HL-60 (cell line): Measurements from ENCODE around the gene SMARCAD1.

Source experiments
- CTCF ChIP-seq: IDR thresholded peaks from one replicate; pipeline ENCODE4 v1.5.1; 2011; ENCODE audit warnings: low read length, control low read depth, inconsistent platforms; ENCODE audit not compliant: insufficient read depth
- GABPA ChIP-seq: IDR thresholded peaks from 2 replicates; pipeline ENCODE4 v1.6.1; 2012; ENCODE audit warnings: low read depth
- POLR2AphosphoS5 ChIP-seq: IDR thresholded peaks from 2 replicates; pipeline ENCODE4 v1.6.1; 2012; ENCODE audit warnings: low read depth
- REST ChIP-seq: IDR thresholded peaks from 2 replicates; pipeline ENCODE4 v1.6.1; 2012; ENCODE audit warnings: low read depth; ENCODE audit not compliant: insufficient replicate concordance
- SPI1 ChIP-seq: IDR thresholded peaks from 2 replicates; pipeline ENCODE4 v1.6.1; 2012; ENCODE audit warnings: low read depth, mild to moderate bottlenecking, borderline replicate concordance

GRCh38 chr4:94165256-94165655 is 42.4 kb upstream of the SMARCAD1 start:
- no peak for TF ChIP-seq GABPA
- no peak for TF ChIP-seq CTCF
- no peak for TF ChIP-seq REST
- no peak for TF ChIP-seq POLR2AphosphoS5
- TF ChIP-seq SPI1: no peak
